Right lobe of liver (tissue), 6 donors: ENCODE measurements around the gene RPUSD1. TPM values are rescaled to one million over a fixed set of nuclear protein-coding genes. Genes with fewer than 3 reads are reported as not detected.

ENCODE experiments used
- ATAC-seq, 4 donors: fragments of 200-7000 bp; cut with Tn5 transposase; one replicate each; pipeline ENCODE4 v1.9.1; 2020; ENCODE audit warnings: mild to moderate bottlenecking in 4 of 4, moderate library complexity in 4 of 4
- DNase-seq, 3 donors: peaks; one replicate each; pipeline ENCODE4 v3.0.0-alpha.2; 2020
- H3K27ac ChIP-seq, 3 donors: fragments of 200-600 bp; one replicate each; pipeline ENCODE4 v1.8.0; 2022
- H3K27me3 ChIP-seq, 2 donors: fragments of 200-600 bp; one replicate each; pipeline ENCODE4 v1.8.0; 2022
- H3K36me3 ChIP-seq, 4 donors: fragments of 200-600 bp; sonication (generic) in 1 of 4; one replicate each; pipeline versions ENCODE4 v1.5.1 to v1.8.0; 2017 to 2022; ENCODE audit warnings: control low read depth in 1 of 4
- H3K4me1 ChIP-seq, 4 donors: fragments of 200-600 bp; sonication (generic) in 1 of 4; one replicate each; pipeline versions ENCODE4 v1.5.1 to v1.8.0; 2017 to 2022; ENCODE audit warnings: control low read depth in 1 of 4
- H3K4me3 ChIP-seq, 3 donors: fragments of 200-600 bp; one replicate each; pipeline ENCODE4 v1.8.0; 2022
- H3K9me3 ChIP-seq, 4 donors: fragments of 200-600 bp; sonication (generic) in 1 of 4; one replicate each; pipeline versions ENCODE4 v1.5.1 to v1.8.0; 2017 to 2022; ENCODE audit warnings: control low read depth in 1 of 4
- POLR2A ChIP-seq: fragments of 450-650 bp; IDR thresholded peaks from one replicate; pipeline ENCODE4 v1.6.1; 2017; ENCODE audit warnings: antibody characterized with exemption, mild to moderate bottlenecking
- WGBS: methylation state at CpG from one replicate; pipeline ENCODE4 v1.1.6; 2018; ENCODE audit warnings: low coverage, low lambda C conversion rate; ENCODE audit not compliant: insufficient coverage; ENCODE audit errors: missing lambda C conversion rate; 5-methylcytosine and 5-hydroxymethylcytosine counted together
- intact Hi-C, 2 donors: fragments of 100-400 bp; cut with DNase I; formaldehyde crosslinking; loops; one replicate each; pipeline versions ENCODE4 v1.11.2 to v1.14.1; 2022
- total RNA-seq, 6 experiments: library from RNA; depleted of rRNA in 2 of 6; stranded (reverse); fragments of >200 nt in 2 of 6; fragmentation: NEBNext Ultra II Directional in 3 of 6; extraction: Animal tissue kit (Norgen Biotek cat#: 25700) in 3 of 6; gene quantifications; one replicate each; pipeline versions ENCODE4 v1.1.0 to v1.2.4, GENCODE V29; 2016 to 2023
- TF ChIP-seq, protein P1 (sequence below), 4 donors: fragments of 200-600 bp in 3 of 4; fragments of 450-650 bp in 1 of 4; IDR thresholded peaks; one replicate each; pipeline versions ENCODE4 v1.5.1 to v1.8.0; 2016 to 2022; ENCODE audit warnings: antibody characterized with exemption in 4 of 4, mild to moderate bottlenecking in 2 of 4
- donor health status: DM: no; HTN: yes; CAD: no.
- donor health status: DM: no; HTN: no; CAD: no.
- donor health status: DM: no; HTN: no; CAD: no.
- donor health status: DM: no; HTN: yes; CAD: no.
- donor health status: DM: no; HTN: yes; CAD: no.

The RPUSD1 gene
- total RNA-seq, 6 experiments from 2014 or later = 5.1 to 16.2 (median 6.6) TPM

DNA sequence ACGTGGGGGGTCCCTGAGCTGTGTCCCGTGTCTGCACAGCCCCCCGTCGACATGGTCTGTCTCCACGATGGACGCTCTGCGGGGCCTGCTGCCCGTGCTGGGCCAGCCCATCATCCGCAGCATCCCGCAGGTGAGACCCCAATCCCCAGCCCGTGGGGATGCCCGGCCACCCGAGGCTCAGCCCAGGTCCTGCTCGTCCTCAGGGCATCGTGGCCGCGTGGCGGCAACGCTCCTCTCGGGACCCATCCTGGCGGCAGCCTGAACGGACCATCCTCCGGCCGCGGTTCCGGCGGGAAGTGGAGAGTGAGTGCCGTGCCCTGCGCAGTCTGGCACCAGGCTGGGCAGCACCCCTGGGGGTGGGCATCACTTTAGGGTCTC is 22.7 kb downstream of the RPUSD1 start:
- TF ChIP-seq, protein P1, sequence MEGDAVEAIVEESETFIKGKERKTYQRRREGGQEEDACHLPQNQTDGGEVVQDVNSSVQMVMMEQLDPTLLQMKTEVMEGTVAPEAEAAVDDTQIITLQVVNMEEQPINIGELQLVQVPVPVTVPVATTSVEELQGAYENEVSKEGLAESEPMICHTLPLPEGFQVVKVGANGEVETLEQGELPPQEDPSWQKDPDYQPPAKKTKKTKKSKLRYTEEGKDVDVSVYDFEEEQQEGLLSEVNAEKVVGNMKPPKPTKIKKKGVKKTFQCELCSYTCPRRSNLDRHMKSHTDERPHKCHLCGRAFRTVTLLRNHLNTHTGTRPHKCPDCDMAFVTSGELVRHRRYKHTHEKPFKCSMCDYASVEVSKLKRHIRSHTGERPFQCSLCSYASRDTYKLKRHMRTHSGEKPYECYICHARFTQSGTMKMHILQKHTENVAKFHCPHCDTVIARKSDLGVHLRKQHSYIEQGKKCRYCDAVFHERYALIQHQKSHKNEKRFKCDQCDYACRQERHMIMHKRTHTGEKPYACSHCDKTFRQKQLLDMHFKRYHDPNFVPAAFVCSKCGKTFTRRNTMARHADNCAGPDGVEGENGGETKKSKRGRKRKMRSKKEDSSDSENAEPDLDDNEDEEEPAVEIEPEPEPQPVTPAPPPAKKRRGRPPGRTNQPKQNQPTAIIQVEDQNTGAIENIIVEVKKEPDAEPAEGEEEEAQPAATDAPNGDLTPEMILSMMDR (IDR thresholded peaks at IDR 0.05) = no peak
- no peak for TF ChIP-seq POLR2A
- Histone ChIP-seq H3K4me1 (no peaks in the 10 kb centered on the region), H3K36me3 (no peaks in the 10 kb centered on the region), H3K9me3 (no peaks in the 10 kb centered on the region), H3K4me3 (no peak overlapping the region), H3K27me3 (no peaks in the 10 kb centered on the region), H3K27ac (no peak overlapping the region)
- no peak for ATAC-seq
- DNase-seq = no peak
- WGBS = no CpG with 5 or more reads among the region's 29 CpGs
- intact Hi-C loops = no loop called here

- TF ChIP-seq, protein P1 (IDR thresholded peaks at IDR 0.05) = no peak
- TF ChIP-seq POLR2A = no peak
These were observed 23.2 kb downstream of the RPUSD1 start for GRCh38 chr16:764848-765487.

DNA sequence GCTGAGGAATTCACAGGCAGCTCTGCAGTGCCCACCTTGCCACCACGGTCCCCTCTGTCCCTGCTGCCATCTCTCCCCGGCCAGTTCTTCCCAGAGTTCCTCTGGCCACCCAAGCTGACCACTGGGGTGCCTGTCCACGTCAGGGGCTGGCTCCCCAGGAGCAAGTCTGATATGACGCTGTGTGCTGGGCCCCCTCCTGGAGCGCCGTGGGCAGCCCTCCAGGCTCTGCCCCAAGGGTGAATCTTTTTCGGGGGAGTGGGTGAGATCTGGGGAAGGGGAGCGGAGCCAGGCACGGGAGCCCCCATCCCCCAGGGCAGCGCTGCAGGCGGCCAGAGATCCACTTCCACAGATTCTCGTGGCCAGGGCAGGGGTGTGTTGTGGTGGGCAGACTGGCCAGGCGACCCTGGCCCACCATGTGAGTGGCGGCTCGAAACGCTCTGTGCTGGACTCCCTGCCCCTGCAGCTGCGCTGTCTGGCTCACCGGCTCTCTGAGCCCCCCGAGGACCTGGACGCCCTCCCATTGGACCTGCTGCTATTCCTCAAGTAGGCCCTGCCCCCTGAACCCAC is 23.9 kb downstream of the RPUSD1 start:
- Histone ChIP-seq H3K36me3 (no peaks in the 10 kb centered on the region), H3K27ac (no peak overlapping the region), H3K27me3 (no peaks in the 10 kb centered on the region), H3K4me1 (no peaks in the 10 kb centered on the region), H3K9me3 (no peaks in the 10 kb centered on the region), H3K4me3 (no peak overlapping the region)
- ATAC-seq (no peak), DNase-seq (no peak)
- intact Hi-C loops = no loop called here
- WGBS = no CpG with 5 or more reads among the region's 20 CpGs
- TF ChIP-seq, protein P1 (IDR thresholded peaks at IDR 0.05) = no peak
- TF ChIP-seq POLR2A = no peak

More at GRCh38 chr16:764848-765487, 23.2 kb downstream of the RPUSD1 start:
- peak in 1 of 3 donors; percentile 50 for DNase-seq
- WGBS = 91% methylated on average over 12 of the region's 38 CpGs
- Histone ChIP-seq H3K27me3 (no peaks in the 10 kb centered on the region), H3K4me3 (no peak overlapping the region), H3K36me3 (no peaks in the 10 kb centered on the region), H3K27ac (no peak overlapping the region), H3K9me3 (no peaks in the 10 kb centered on the region), H3K4me1 (no peaks in the 10 kb centered on the region)
- ATAC-seq = no peak
- intact Hi-C loops = no loop called here

GRCh38 chr16:763369-764183 is 24.6 kb downstream of the RPUSD1 start:
- ATAC-seq = no peak
- 82% methylated on average over 3 of the region's 21 CpGs for WGBS

More at GRCh38 chr16:763369-764183, 24.6 kb downstream of the RPUSD1 start:
- Histone ChIP-seq H3K4me3 (no peak overlapping the region), H3K4me1 (no peaks in the 10 kb centered on the region), H3K9me3 (no peaks in the 10 kb centered on the region), H3K27ac (no peak overlapping the region), H3K27me3 (no peaks in the 10 kb centered on the region), H3K36me3 (no peaks in the 10 kb centered on the region)
- DNase-seq = no peak
- intact Hi-C loops = no loop called here
- no peak for TF ChIP-seq POLR2A
- TF ChIP-seq, protein P1 (IDR thresholded peaks at IDR 0.05) = no peak
